ENCODE results near the gene PLCL1.

PLCL1 gene

DNA sequence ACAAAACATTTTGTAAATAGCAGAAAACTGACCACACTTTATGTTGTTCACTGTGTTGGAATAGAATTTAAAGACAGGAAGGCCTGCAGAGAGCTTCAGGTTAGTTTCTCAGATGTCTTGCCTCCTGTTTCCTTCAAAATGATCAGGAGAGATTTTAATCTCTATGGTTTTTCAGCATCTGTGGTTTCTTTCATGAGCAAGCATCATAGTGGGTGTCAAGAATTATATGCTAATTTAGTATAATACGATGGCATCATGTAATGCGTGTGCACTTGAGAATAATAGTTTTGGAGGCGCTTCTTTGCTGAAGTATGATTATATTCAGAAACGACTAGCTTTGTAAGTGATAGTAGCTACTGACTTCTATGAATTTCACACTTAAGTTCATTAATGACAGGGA, 149.9 kb downstream of the PLCL1 start:
- DNase-seq (ENCODE audit: low read depth in 2 of 2) = no peak

DNA sequence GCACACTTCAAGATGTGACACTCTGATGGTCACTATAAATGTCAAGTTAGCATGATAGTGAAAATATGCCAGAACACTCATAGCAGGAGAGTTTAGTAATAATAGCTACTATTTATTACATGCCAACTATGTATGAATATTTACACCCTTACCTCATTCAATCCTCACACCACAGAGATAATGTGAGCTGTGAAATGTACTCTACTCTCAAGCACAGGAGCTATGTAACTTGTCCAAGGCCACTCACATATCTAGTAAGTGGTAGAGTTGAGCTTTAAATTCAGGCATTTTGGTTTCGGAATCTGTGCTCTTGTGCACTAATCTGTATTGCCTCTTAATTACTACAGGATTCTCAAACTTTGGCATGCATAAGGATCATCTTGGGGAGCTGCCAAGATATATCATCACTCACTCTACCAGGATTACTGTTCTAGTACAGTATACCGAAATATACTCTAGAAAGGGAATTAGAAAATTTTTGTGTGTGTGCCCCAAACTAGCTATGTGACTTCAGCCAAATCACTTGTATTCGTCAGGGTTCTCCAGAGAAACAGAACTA, 154.3 kb downstream of the PLCL1 start:
- DNase-seq (ENCODE audit: low read depth in 2 of 2) = no peak

- no peak for DNase-seq (ENCODE audit: low read depth in 2 of 2)
Measured at GRCh38 chr2:197959383-197959782, 155.0 kb downstream of the PLCL1 start.

GRCh38 chr2:197960786-197961185, 156.4 kb downstream of the PLCL1 start:
- DNase-seq (ENCODE audit: low read depth in 2 of 2) = no peak

DNA sequence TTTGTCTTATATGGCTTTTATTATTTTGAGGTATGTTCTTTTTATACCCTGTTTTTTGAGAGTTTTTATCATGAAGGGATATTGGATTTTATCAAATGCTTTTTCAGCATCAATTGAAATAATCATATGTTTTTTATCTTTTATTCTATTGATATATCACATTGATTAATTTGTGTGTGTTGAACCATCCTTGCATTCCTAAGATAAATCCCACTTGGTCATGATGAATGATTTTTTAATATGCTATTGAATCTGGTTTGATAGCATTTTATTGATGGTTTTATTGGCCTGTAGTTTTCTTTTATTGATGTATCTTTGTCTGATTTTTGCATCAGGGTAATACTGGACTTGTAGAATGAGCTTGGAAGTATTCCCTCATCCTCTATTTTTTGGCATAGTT, 160.3 kb downstream of the PLCL1 start:
- no peak for DNase-seq (ENCODE audit: low read depth in 2 of 2)

DNA sequence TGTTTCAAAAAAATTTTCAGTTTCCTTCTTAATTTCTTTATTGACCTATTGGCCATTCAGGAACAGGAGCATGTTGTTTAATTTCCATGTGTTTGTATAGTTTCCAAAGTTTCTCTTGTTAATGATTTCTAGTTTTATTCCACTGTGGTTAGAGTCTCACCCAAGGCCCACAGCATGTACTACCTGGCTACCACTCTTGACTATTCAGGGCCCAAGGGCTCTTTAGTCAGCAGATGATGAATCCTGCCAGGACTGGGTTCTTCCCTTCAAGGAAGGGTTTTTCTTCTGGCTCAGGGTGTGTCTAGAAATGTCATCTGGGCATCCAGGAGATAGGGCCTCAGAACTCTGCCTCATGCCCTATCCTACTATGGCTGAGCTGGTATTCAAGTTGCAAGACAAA, 161.4 kb downstream of the PLCL1 start:
- DNase-seq (ENCODE audit: low read depth in 2 of 2) = no peak

- DNase-seq (ENCODE audit: low read depth in 2 of 2) = no peak
Measured at GRCh38 chr2:197969391-197969893, 165.0 kb downstream of the PLCL1 start.

GRCh38 chr2:197972061-197972460, 167.7 kb downstream of the PLCL1 start:
- DNase-seq (ENCODE audit: low read depth in 2 of 2) = no peak

GRCh38 chr2:197972587-197972986, 168.2 kb downstream of the PLCL1 start:
- DNase-seq (ENCODE audit: low read depth in 2 of 2) = no peak

GRCh38 chr2:197973772-197974171, 169.4 kb downstream of the PLCL1 start:
- no peak for DNase-seq (ENCODE audit: low read depth in 2 of 2)

GRCh38 chr2:197975931-197976519, 171.6 kb downstream of the PLCL1 start:
- no peak for DNase-seq (ENCODE audit: low read depth in 2 of 2)

DNA sequence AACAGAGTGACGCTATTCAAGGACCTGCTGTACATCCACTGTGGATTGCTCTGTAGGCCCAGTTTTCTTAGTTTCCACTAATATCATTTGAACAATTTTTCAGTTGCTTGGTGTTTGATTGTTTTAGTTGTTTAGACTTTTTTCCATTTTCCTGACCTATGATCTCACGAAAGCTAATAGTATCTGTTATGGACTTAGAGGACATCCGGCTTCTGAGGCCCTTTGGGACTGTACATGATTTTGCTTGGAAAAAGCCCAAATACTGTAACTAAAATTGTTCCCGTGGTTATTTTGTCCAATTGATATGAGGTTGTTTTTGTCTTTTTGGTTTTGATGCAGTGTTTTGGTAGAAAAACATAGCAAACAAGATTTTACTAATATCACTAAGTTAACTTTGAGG, 174.6 kb downstream of the PLCL1 start:
- DNase-seq (ENCODE audit: low read depth in 2 of 2) = no peak

DNA sequence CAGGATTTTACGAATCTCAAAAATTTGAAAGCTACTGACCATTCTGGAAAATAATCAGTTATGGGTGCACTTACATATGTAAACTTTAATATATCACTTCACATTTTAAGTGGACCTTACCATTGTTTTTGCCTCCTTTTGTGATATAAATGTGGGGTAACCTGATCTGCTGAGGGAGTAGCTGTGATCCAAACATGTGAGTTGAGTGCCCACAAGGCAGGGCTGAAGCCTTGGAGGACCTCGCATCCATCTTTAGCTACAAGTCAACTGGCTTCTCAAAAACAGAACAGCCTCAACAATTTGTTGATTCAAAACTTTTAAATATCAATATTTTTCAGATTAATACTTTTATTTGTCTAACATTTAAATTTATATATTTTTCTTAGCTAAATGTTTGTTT, 178.2 kb downstream of the PLCL1 start:
- DNase-seq (ENCODE audit: low read depth in 2 of 2) = no peak

DNA sequence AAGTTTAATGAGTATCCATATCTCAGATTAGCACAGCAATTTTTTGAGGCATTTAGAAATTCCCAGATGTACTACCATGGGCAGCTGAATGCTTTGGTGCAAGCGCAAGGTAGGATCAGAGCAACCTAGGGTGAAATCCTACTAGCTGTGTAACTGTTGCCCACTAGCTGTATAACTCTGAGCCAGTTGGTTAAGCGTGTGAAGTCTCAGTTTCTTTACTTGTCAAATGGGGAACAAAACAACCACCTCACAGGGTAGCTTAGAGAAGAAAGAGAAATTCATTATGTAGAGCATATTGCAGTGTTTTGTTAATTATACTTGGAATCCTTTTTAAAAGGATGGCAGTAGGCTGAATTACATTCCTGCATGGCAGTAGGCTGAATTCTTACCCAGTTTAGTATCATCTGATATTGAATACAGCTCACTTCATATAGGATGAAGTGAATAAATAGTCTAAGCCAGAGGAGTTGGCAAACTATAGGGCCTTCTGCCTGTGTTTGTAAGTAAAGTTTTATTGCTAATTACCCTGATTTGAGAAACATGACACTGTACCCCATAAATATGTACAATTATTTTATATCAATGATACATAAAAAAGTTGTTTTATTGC, 180.7 kb downstream of the PLCL1 start:
- no peak for DNase-seq (ENCODE audit: low read depth in 2 of 2)

GRCh38 chr2:197986977-197987376, 182.6 kb downstream of the PLCL1 start:
- DNase-seq (ENCODE audit: low read depth in 2 of 2) = no peak

DNA sequence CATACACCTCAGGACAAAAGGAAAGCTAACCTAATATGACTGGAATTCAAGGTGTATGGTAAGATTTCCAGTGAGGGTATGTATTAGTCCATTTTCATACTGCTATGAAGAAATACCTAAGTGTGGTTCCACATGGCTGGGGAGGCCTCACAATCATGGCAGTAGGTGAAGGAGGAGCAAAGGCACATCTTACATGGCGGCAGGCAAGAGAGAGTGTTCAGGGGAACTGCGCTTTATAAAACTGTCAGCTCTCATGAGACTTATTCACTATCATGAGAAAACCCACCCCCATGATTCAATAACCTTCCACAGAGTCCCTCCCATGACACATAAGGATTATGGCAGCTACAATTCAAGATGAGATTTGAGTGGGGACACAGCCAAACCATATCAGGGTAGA, 186.0 kb downstream of the PLCL1 start:
- no peak for DNase-seq (ENCODE audit: low read depth in 2 of 2)

DNA sequence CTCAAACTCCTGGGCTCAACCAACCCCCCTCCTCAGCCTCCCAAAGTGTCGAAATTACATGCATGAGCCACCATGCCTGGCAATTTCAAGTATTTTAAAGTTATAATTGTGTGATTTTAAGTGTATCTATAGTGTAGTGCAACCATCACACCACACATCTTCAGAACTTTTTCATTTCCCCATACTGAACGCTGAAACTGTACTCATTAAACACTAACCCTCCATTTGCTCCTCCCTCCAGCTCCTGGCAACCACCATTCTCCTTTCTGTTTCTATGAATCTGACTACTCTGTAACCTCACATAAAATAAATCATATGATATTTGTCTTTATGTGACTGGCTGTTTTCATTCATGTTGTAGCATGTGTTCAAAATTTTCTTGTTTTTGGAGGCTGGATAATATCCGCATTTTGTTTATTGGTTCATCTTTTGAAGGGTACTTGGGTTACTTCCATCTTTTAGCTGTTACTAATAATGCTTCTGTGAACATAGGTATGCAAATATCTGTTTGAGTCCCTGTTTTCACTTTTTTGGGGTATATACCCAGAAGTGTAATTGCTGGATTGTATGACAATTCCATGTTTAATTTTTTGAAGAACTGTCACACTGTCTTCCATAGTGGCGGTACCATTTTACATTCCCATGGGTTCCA, 188.2 kb downstream of the PLCL1 start:
- DNase-seq (ENCODE audit: low read depth in 2 of 2) = no peak

DNA sequence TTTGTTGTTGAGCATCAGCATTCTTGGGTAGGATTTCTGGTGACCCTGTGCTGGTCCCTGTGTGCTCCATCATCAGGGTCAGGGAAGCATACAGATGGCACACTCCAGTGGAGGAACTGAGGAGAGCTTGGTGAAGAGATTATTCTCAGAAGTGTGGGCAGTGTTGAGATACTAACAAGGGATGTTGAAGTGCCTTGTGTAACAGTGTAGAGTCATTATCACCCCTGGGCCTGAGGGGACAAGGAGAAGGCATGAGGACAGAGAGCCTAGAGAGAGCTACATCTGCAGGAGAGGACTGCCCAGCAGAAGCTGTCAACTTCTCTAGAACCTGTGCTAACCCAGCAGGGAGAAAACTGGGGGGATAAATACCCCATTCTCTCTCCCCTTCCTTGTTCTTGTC, 189.0 kb downstream of the PLCL1 start:
- DNase-seq (ENCODE audit: low read depth in 2 of 2) = no peak

- no peak for DNase-seq (ENCODE audit: low read depth in 2 of 2)
Measured at GRCh38 chr2:197993830-197994229, 189.4 kb downstream of the PLCL1 start.

GRCh38 chr2:197994751-197995150, 190.4 kb downstream of the PLCL1 start:
- DNase-seq (ENCODE audit: low read depth in 2 of 2) = no peak

GRCh38 chr2:197996583-197996982, 192.2 kb downstream of the PLCL1 start:
- DNase-seq (ENCODE audit: low read depth in 2 of 2) = no peak

DNA sequence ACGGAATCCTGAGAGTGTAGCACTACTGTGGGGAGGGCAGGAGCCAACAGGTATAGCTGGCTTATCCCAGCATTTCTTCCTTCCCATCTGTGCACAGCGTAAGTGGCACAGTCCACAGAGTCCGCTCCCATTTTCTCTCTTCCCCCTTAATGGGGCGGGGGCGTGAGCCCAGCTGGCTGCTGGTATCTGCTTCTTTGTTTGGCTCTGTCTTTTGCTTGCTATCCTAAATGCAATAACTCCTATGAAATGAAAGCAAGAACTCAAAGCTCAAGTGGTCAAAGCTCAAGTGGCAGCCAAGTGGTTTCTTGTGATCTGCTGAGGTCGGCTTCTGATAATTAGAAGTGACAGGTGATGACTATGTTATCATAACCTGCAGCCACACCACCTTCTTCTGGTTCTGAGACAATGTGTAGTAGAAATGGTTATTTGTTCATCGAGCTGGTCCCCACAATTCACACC, 192.7 kb downstream of the PLCL1 start:
- no peak for DNase-seq (ENCODE audit: low read depth in 2 of 2)

DNA sequence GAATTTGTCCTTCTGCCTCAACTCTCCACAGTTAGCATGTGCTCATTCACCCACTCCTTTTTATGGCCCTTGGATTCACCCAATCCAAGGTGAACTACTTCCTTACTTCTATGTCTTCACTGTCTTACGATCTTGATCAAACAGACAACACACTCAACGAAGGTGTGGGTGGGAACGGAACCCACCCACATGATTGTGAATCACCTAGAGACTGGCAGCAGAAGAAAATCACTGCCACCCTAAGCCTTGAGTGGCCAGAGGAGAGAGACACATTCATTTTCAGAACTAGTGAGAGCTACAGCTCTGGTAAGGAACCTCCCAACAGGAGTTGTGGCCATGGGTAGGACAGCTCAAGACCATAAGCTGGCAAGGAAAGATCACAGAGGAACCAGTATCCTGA, 194.3 kb downstream of the PLCL1 start:
- no peak for DNase-seq (ENCODE audit: low read depth in 2 of 2)
